Measurements from ENCODE around the gene NAGS.
"Not testable (repeated sequence)": the region's sequence is repeated elsewhere in the genome, so short reads cannot be mapped to it uniquely, and the experiment has no call there.

NAGS gene

GRCh38 chr17:43970366-43970765, 34.1 kb upstream of the NAGS start:
- H3K27ac ChIP-seq = no peak overlapping the region
- H3K9me3 ChIP-seq (ENCODE audit: low read depth, low read length) = no peaks in the 10 kb centered on the region
- no peak for DNase-seq (ENCODE audit: low read depth, low spot score)
- H3K9ac ChIP-seq (ENCODE audit: insufficient read length) = no peak overlapping the region
- H3K36me3 ChIP-seq (ENCODE audit: insufficient read depth, low read length) = no peaks in the 10 kb centered on the region
- TF ChIP-seq FOXP2 (optimal IDR thresholded peaks at IDR 0.05; ENCODE audit: control extremely low read depth, extremely low read length, insufficient read depth) (no peak), POLR2AphosphoS5 (IDR thresholded peaks at IDR 0.05; ENCODE audit: borderline replicate concordance, low read depth, low read length) (no peak), EZH2 (IDR thresholded peaks at IDR 0.05) (no peak)
- no peak overlapping the region for H3K4me3 ChIP-seq

GRCh38 chr17:43971436-43971835, 33.0 kb upstream of the NAGS start:
- H3K4me3 ChIP-seq; H3K9me3 ChIP-seq (ENCODE audit: low read depth, low read length); DNase-seq (ENCODE audit: low read depth, low spot score); H3K9ac ChIP-seq (ENCODE audit: insufficient read length); H3K27ac ChIP-seq; H3K36me3 ChIP-seq (ENCODE audit: insufficient read depth, low read length): not testable (repeated sequence)

GRCh38 chr17:43972444-43973212, 31.8 kb upstream of the NAGS start:
- H3K27ac ChIP-seq; DNase-seq (ENCODE audit: low read depth, low spot score); H3K9ac ChIP-seq (ENCODE audit: insufficient read length); H3K36me3 ChIP-seq (ENCODE audit: insufficient read depth, low read length); H3K9me3 ChIP-seq (ENCODE audit: low read depth, low read length); H3K4me3 ChIP-seq: not testable (repeated sequence)

- Histone ChIP-seq H3K36me3 (ENCODE audit: insufficient read depth, low read length) (no peaks in the 10 kb centered on the region), H3K9me3 (ENCODE audit: low read depth, low read length) (no peaks in the 10 kb centered on the region), H3K9ac (ENCODE audit: insufficient read length) (no peak overlapping the region), H3K4me3 (no peak overlapping the region), H3K27ac (no peak overlapping the region)
- TF ChIP-seq EZH2 (IDR thresholded peaks at IDR 0.05) (no peak), POLR2AphosphoS5 (IDR thresholded peaks at IDR 0.05; ENCODE audit: borderline replicate concordance, low read depth, low read length) (no peak), FOXP2 (optimal IDR thresholded peaks at IDR 0.05; ENCODE audit: control extremely low read depth, extremely low read length, insufficient read depth) (no peak)
- DNase-seq (ENCODE audit: low read depth, low spot score) = no peak
Measured at GRCh38 chr17:43974382-43975266, 29.8 kb upstream of the NAGS start.

GRCh38 chr17:43975898-43976297, 28.5 kb upstream of the NAGS start:
- Histone ChIP-seq H3K9me3 (ENCODE audit: low read depth, low read length) (no peaks in the 10 kb centered on the region), H3K9ac (ENCODE audit: insufficient read length) (no peak overlapping the region), H3K27ac (no peak overlapping the region), H3K36me3 (ENCODE audit: insufficient read depth, low read length) (no peaks in the 10 kb centered on the region), H3K4me3 (no peak overlapping the region)
- TF ChIP-seq EZH2 (IDR thresholded peaks at IDR 0.05) = no peak
- TF ChIP-seq FOXP2 (optimal IDR thresholded peaks at IDR 0.05; ENCODE audit: control extremely low read depth, extremely low read length, insufficient read depth) = no peak
- no peak for TF ChIP-seq POLR2AphosphoS5 (IDR thresholded peaks at IDR 0.05; ENCODE audit: borderline replicate concordance, low read depth, low read length)
- no peak for DNase-seq (ENCODE audit: low read depth, low spot score)

GRCh38 chr17:43976963-43977837, 27.2 kb upstream of the NAGS start:
- no peak overlapping the region for H3K4me3 ChIP-seq
- no peak for DNase-seq (ENCODE audit: low read depth, low spot score)
- H3K9me3 ChIP-seq (ENCODE audit: low read depth, low read length) = no peaks in the 10 kb centered on the region
- H3K36me3 ChIP-seq (ENCODE audit: insufficient read depth, low read length) = no peaks in the 10 kb centered on the region
- H3K9ac ChIP-seq (ENCODE audit: insufficient read length) = no peak overlapping the region
- H3K27ac ChIP-seq = no peak overlapping the region
- TF ChIP-seq EZH2 (IDR thresholded peaks at IDR 0.05) = no peak
- no peak for TF ChIP-seq FOXP2 (optimal IDR thresholded peaks at IDR 0.05; ENCODE audit: control extremely low read depth, extremely low read length, insufficient read depth)

GRCh38 chr17:43978078-43978477, 26.3 kb upstream of the NAGS start:
- Histone ChIP-seq H3K4me3 (no peak overlapping the region), H3K9me3 (ENCODE audit: low read depth, low read length) (no peaks in the 10 kb centered on the region), H3K36me3 (ENCODE audit: insufficient read depth, low read length) (no peaks in the 10 kb centered on the region), H3K27ac (no peak overlapping the region), H3K9ac (ENCODE audit: insufficient read length) (no peak overlapping the region)
- DNase-seq (ENCODE audit: low read depth, low spot score) = no peak
- no peak for TF ChIP-seq POLR2AphosphoS5 (IDR thresholded peaks at IDR 0.05; ENCODE audit: borderline replicate concordance, low read depth, low read length)
- no peak for TF ChIP-seq FOXP2 (optimal IDR thresholded peaks at IDR 0.05; ENCODE audit: control extremely low read depth, extremely low read length, insufficient read depth)
- TF ChIP-seq EZH2 (IDR thresholded peaks at IDR 0.05) = no peak

- H3K9me3 ChIP-seq (ENCODE audit: low read depth, low read length) = no peaks in the 10 kb centered on the region
- H3K36me3 ChIP-seq (ENCODE audit: insufficient read depth, low read length) = no peaks in the 10 kb centered on the region
- no peak for TF ChIP-seq EZH2 (IDR thresholded peaks at IDR 0.05)
- TF ChIP-seq POLR2AphosphoS5 (IDR thresholded peaks at IDR 0.05; ENCODE audit: borderline replicate concordance, low read depth, low read length) = no peak
- no peak for TF ChIP-seq FOXP2 (optimal IDR thresholded peaks at IDR 0.05; ENCODE audit: control extremely low read depth, extremely low read length, insufficient read depth)
- no peak overlapping the region for H3K9ac ChIP-seq (ENCODE audit: insufficient read length)
- DNase-seq (ENCODE audit: low read depth, low spot score) = no peak
- no peak overlapping the region for H3K4me3 ChIP-seq
- H3K27ac ChIP-seq = no peak overlapping the region
Measured at GRCh38 chr17:43979011-43979410, 25.4 kb upstream of the NAGS start.

Measured in SK-N-MC (cell line).